B cell (primary cell): ENCODE data around the gene TBCD. TPM values are rescaled to one million over a fixed set of nuclear protein-coding genes. Genes with fewer than 3 reads are reported as not detected.

Experiments
- ATAC-seq: fragments of 200-7000 bp; cut with Tn5 transposase; one replicate; pipeline ENCODE4 v1.10.0; 2021; ENCODE audit warnings: low read depth, mild to moderate bottlenecking, moderate number of reproducible peaks, moderate library complexity
- CTCF ChIA-PET: fragments of 350-600 bp; sonication (Branson Sonifier 250); formaldehyde crosslinking; loops from one replicate; lab custom pipeline; 2021; ENCODE audit warnings: antibody characterized with exemption, inconsistent platforms; lab: Charles Lee
- POLR2A ChIA-PET: fragments of 350-600 bp; sonication (Branson Sonifier 250); formaldehyde crosslinking; loops from one replicate; lab custom pipeline; 2021; ENCODE audit warnings: antibody characterized with exemption; lab: Charles Lee
- DNase-seq: peaks from one replicate; pipeline ENCODE4 v3.0.0; 2013
- H2AFZ ChIP-seq: 2 replicates; pipeline ENCODE4 v1.6.1; 2012; ENCODE audit warnings: mild to moderate bottlenecking, low read depth, low read length; ENCODE audit not compliant: insufficient read depth, poor library complexity, severe bottlenecking
- H3K27ac ChIP-seq, 2 donors: 1 replicate in 1 of 2; 2 replicates in 1 of 2; pipeline ENCODE4 v1.5.1; 2012 to 2013; ENCODE audit warnings: low read length in 2 of 2, mild to moderate bottlenecking in 2 of 2, moderate library complexity in 1 of 2
- H3K27me3 ChIP-seq, 4 experiments: fragments of 200-600 bp in 1 of 4; sonication (generic) in 1 of 4; replicated peaks in 1 of 4; 1 replicate in 2 of 4; 2 replicates in 2 of 4; pipeline versions ENCODE4 v1.6.1 to v1.7.0; 2013 to 2016; ENCODE audit warnings: low read length in 3 of 4, mild to moderate bottlenecking in 2 of 4, mixed read lengths in 1 of 4, moderate library complexity in 1 of 4; ENCODE audit not compliant: insufficient read depth in 4 of 4, control insufficient read depth in 3 of 4; ENCODE audit errors: control extremely low read depth in 1 of 4
- H3K36me3 ChIP-seq, 2 experiments: replicated peaks in 1 of 2; 1 replicate in 1 of 2; 2 replicates in 1 of 2; pipeline versions ENCODE4 v1.6.1 to v1.7.1; 2013; ENCODE audit warnings: low read length in 1 of 2; ENCODE audit not compliant: insufficient read depth in 2 of 2, control insufficient read depth in 1 of 2; ENCODE audit errors: control extremely low read depth in 1 of 2, extremely low read depth in 1 of 2
- H3K4me1 ChIP-seq, 2 donors: fragments of 200-600 bp in 1 of 2; sonication (generic) in 1 of 2; 1 replicate in 1 of 2; 2 replicates in 1 of 2; pipeline versions ENCODE4 v1.5.1 to v1.6.1; 2013 to 2017; ENCODE audit warnings: low read length in 2 of 2; ENCODE audit not compliant: control insufficient read depth in 2 of 2, insufficient read depth in 2 of 2
- H3K4me2 ChIP-seq: replicated peaks from 2 replicates; pipeline ENCODE3; 2012; ENCODE audit warnings: mild to moderate bottlenecking, low read depth, low read length; ENCODE audit not compliant: poor library complexity, severe bottlenecking
- H3K4me3 ChIP-seq, 5 experiments: fragments of 200-600 bp in 1 of 5; sonication (generic) in 1 of 5; 1 replicate in 3 of 5; 2 replicates in 2 of 5; pipeline versions ENCODE4 v1.5.1 to v1.7.0; 2011 to 2016; ENCODE audit warnings: low read length in 4 of 5, mild to moderate bottlenecking in 4 of 5, low read depth in 2 of 5, control low read depth in 1 of 5, moderate library complexity in 1 of 5; ENCODE audit not compliant: insufficient read depth in 1 of 5; ENCODE audit errors: control extremely low read depth in 1 of 5, extremely low read depth in 1 of 5
- H3K79me2 ChIP-seq: fragments of 200-600 bp; sonication (generic); one replicate; pipeline ENCODE4 v1.6.0; 2016; ENCODE audit warnings: low read length; ENCODE audit not compliant: control insufficient read depth, insufficient read depth
- H3K9ac ChIP-seq: fragments of 200-600 bp; sonication (generic); 2 replicates; pipeline ENCODE4 v1.6.1; 2017; ENCODE audit warnings: mild to moderate bottlenecking, low read length, moderate library complexity
- H3K9me3 ChIP-seq, 3 donors: one replicate each; pipeline versions ENCODE4 v1.6.1 to v1.7.1; 2013; ENCODE audit warnings: low read length in 2 of 3; ENCODE audit not compliant: control insufficient read depth in 2 of 3, insufficient read depth in 1 of 3; ENCODE audit errors: control extremely low read depth in 1 of 3
- H4K20me1 ChIP-seq: 2 replicates; pipeline ENCODE4 v1.6.0; 2012; ENCODE audit warnings: mild to moderate bottlenecking, low read length; ENCODE audit not compliant: insufficient read depth, control insufficient read depth, poor library complexity, severe bottlenecking
- H3K27ac Mint-ChIP-seq: one replicate; pipeline ENCODE4 v1.8.0; 2021; ENCODE audit warnings: mixed read lengths
- H3K27me3 Mint-ChIP-seq: one replicate; pipeline ENCODE4 v1.8.0; 2021; ENCODE audit warnings: mixed read lengths
- H3K4me1 Mint-ChIP-seq: one replicate; pipeline ENCODE4 v1.8.0; 2021; ENCODE audit warnings: mixed read lengths
- H3K4me3 Mint-ChIP-seq: one replicate; pipeline ENCODE4 v1.8.0; 2021; ENCODE audit warnings: mixed read lengths
- H3K9me3 Mint-ChIP-seq: one replicate; pipeline ENCODE4 v1.8.0; 2022; ENCODE audit warnings: mixed read lengths; ENCODE audit not compliant: insufficient read depth
- CTCF ChIP-seq: fragments of 200-600 bp; IDR thresholded peaks from one replicate; pipeline ENCODE4 v1.8.0; 2022; ENCODE audit warnings: antibody characterized with exemption, mild to moderate bottlenecking
- EZH2 ChIP-seq: IDR thresholded peaks from 2 replicates; pipeline ENCODE4 v1.6.1; 2012; ENCODE audit warnings: borderline replicate concordance, low read depth, mild to moderate bottlenecking, moderate library complexity, low read length; ENCODE audit not compliant: insufficient read depth, poor library complexity, severe bottlenecking
- WGBS: methylation state at CpG from one replicate; pipeline ENCODE4 v1.1.5; 2013; ENCODE audit warnings: missing lambda C conversion rate; ENCODE audit not compliant: insufficient coverage; 5-methylcytosine and 5-hydroxymethylcytosine counted together
- intact Hi-C: fragments of 100-400 bp; cut with micrococcal nuclease; formaldehyde crosslinking; loops from one replicate; pipeline ENCODE4 v1.10.0; 2022
- polyA plus RNA-seq: library from polyadenylated mRNA; depleted of rRNA; stranded (reverse); fragments of >200 nt; gene quantifications from 2 replicates; pipeline ENCODE4 v1.2.3, GENCODE V29; 2012
- total RNA-seq, 2 donors: library from RNA; stranded (reverse); fragments of 120-200 nt in 1 of 2; gene quantifications; 1 replicate in 1 of 2; 2 replicates in 1 of 2; pipeline versions ENCODE4 v1.2.3 to v1.2.4, GENCODE V29; 2013 to 2022

The TBCD gene
- total and polyA plus RNA-seq, 2 donors (not counting 1 experiment from before 2014, with no cell fraction given), result 60.8 to 101 TPM

- Histone ChIP-seq H3K27ac (no peak overlapping the region), H3K79me2 (no peaks in the 10 kb centered on the region), H2AFZ (no peak overlapping the region), H3K27me3 (peaks cover 0 to 4% (median 1%) of the 10 kb centered on the region in 4 experiments), H3K36me3 (no peaks in the 10 kb centered on the region), H4K20me1 (peaks cover under 1% of the 10 kb centered on the region), H3K4me3 (no peak overlapping the region), H3K4me2 (no peak overlapping the region), H3K4me1 (peaks cover 5 to 12% of the 10 kb centered on the region in 2 donors), H3K9me3 (peaks cover 0 to 1% (median 0%) of the 10 kb centered on the region in 3 donors), H3K9ac (no peak overlapping the region)
- intact Hi-C loops, result no loop called here
- POLR2A ChIA-PET, result no interaction called here
- CTCF ChIA-PET, result interaction anchor here (0.7 kb wide), 1 partner anchor 791 kb away, joined by 3 read pairs; the partner anchor contains the start of gene PCYT2
- TF ChIP-seq EZH2 (no peak), CTCF (no peak)
- WGBS, result 90% methylated on average over 18 of the region's 20 CpGs
- DNase-seq, result no peak
- no peak overlapping the region for H3K27ac Mint-ChIP-seq
- H3K4me1 Mint-ChIP-seq, result peaks cover 5% of the 10 kb centered on the region
- ATAC-seq, result no peak
- no peaks in the 10 kb centered on the region for H3K27me3 Mint-ChIP-seq
- no peak overlapping the region for H3K4me3 Mint-ChIP-seq
- H3K9me3 Mint-ChIP-seq, result no peaks in the 10 kb centered on the region
These were observed 49.5 kb upstream of the TBCD start for GRCh38 chr17:82702231-82702927.

GRCh38 chr17:82703036-82703745 is 48.7 kb upstream of the TBCD start:
- peaks cover 3 to 16% of the 10 kb centered on the region in 2 donors for H3K4me1 ChIP-seq
- no peaks in the 10 kb centered on the region for H3K9me3 ChIP-seq
- 83% methylated on average over 26 of the region's 26 CpGs for WGBS
- H3K9me3 Mint-ChIP-seq, result no peaks in the 10 kb centered on the region
- H3K9ac ChIP-seq, result no peak overlapping the region
- H3K27ac Mint-ChIP-seq, result no peak overlapping the region
- no peaks in the 10 kb centered on the region for H3K36me3 ChIP-seq
- H2AFZ ChIP-seq, result no peak overlapping the region
- no peaks in the 10 kb centered on the region for H3K27me3 Mint-ChIP-seq
- peaks cover 12% of the 10 kb centered on the region for H3K4me1 Mint-ChIP-seq
- DNase-seq, result no peak
- no peaks in the 10 kb centered on the region for H3K27me3 ChIP-seq
- POLR2A ChIA-PET, result no interaction called here
- no peaks in the 10 kb centered on the region for H4K20me1 ChIP-seq
- H3K4me3 ChIP-seq, result no peak overlapping the region
- CTCF ChIA-PET, result no interaction called here
- no peak overlapping the region for H3K27ac ChIP-seq
- no peak for ATAC-seq
- no peak for TF ChIP-seq EZH2
- no peak for TF ChIP-seq CTCF
- intact Hi-C loops, result no loop called here
- no peak overlapping the region for H3K4me2 ChIP-seq
- H3K79me2 ChIP-seq, result no peaks in the 10 kb centered on the region
- no peak overlapping the region for H3K4me3 Mint-ChIP-seq
